ENCODE data around the gene STAM.

GRCh38 chr10:17730667-17731066 lies 86.7 kb downstream of the STAM start:
- TF ChIP-seq REST (IDR thresholded peaks at IDR 0.05; ENCODE audit: insufficient read depth in 1 of 2, low read depth in 2 of 2, low read length in 2 of 2) (no peak), POLR2AphosphoS5 (IDR thresholded peaks at IDR 0.05; ENCODE audit: low read depth, low read length) (no peak), SIN3A (IDR thresholded peaks at IDR 0.05; ENCODE audit: borderline replicate concordance, insufficient read depth, low read length) (no peak), TAF1 (IDR thresholded peaks at IDR 0.05; ENCODE audit: borderline replicate concordance, insufficient read depth, low read length) (no peak)

Data from PFSK-1 (cell line).